Right lobe of liver (tissue), 6 donors: ENCODE measurements around the gene FLT1. TPM values are rescaled to one million over a fixed set of nuclear protein-coding genes. Genes with fewer than 3 reads are reported as not detected.

Source experiments
- ATAC-seq, 4 donors: fragments of 200-7000 bp; cut with Tn5 transposase; one replicate each; pipeline ENCODE4 v1.9.1; 2020; ENCODE audit warnings: mild to moderate bottlenecking in 4 of 4, moderate library complexity in 4 of 4
- DNase-seq, 3 donors: peaks; one replicate each; pipeline ENCODE4 v3.0.0-alpha.2; 2020
- H3K27ac ChIP-seq, 3 donors: fragments of 200-600 bp; one replicate each; pipeline ENCODE4 v1.8.0; 2022
- H3K27me3 ChIP-seq, 2 donors: fragments of 200-600 bp; one replicate each; pipeline ENCODE4 v1.8.0; 2022
- H3K36me3 ChIP-seq, 4 donors: fragments of 200-600 bp; sonication (generic) in 1 of 4; one replicate each; pipeline versions ENCODE4 v1.5.1 to v1.8.0; 2017 to 2022; ENCODE audit warnings: control low read depth in 1 of 4
- H3K4me1 ChIP-seq, 4 donors: fragments of 200-600 bp; sonication (generic) in 1 of 4; one replicate each; pipeline versions ENCODE4 v1.5.1 to v1.8.0; 2017 to 2022; ENCODE audit warnings: control low read depth in 1 of 4
- H3K4me3 ChIP-seq, 3 donors: fragments of 200-600 bp; one replicate each; pipeline ENCODE4 v1.8.0; 2022
- H3K9me3 ChIP-seq, 4 donors: fragments of 200-600 bp; sonication (generic) in 1 of 4; one replicate each; pipeline versions ENCODE4 v1.5.1 to v1.8.0; 2017 to 2022; ENCODE audit warnings: control low read depth in 1 of 4
- CTCF ChIP-seq, 4 donors: fragments of 200-600 bp in 3 of 4; fragments of 450-650 bp in 1 of 4; IDR thresholded peaks; one replicate each; pipeline versions ENCODE4 v1.5.1 to v1.8.0; 2016 to 2022; ENCODE audit warnings: antibody characterized with exemption in 4 of 4, mild to moderate bottlenecking in 2 of 4
- POLR2A ChIP-seq: fragments of 450-650 bp; IDR thresholded peaks from one replicate; pipeline ENCODE4 v1.6.1; 2017; ENCODE audit warnings: antibody characterized with exemption, mild to moderate bottlenecking
- WGBS: methylation state at CpG from one replicate; pipeline ENCODE4 v1.1.6; 2018; ENCODE audit warnings: low coverage, low lambda C conversion rate; ENCODE audit not compliant: insufficient coverage; ENCODE audit errors: missing lambda C conversion rate; 5-methylcytosine and 5-hydroxymethylcytosine counted together
- intact Hi-C, 2 donors: fragments of 100-400 bp; cut with DNase I; formaldehyde crosslinking; loops; one replicate each; pipeline versions ENCODE4 v1.11.2 to v1.14.1; 2022
- total RNA-seq, 6 experiments: library from RNA; depleted of rRNA in 2 of 6; stranded (reverse); fragments of >200 nt in 2 of 6; fragmentation: NEBNext Ultra II Directional in 3 of 6; extraction: Animal tissue kit (Norgen Biotek cat#: 25700) in 3 of 6; gene quantifications; one replicate each; pipeline versions ENCODE4 v1.1.0 to v1.2.4, GENCODE V29; 2016 to 2023
- donor health status: DM: no; HTN: yes; CAD: no.
- donor health status: DM: no; HTN: no; CAD: no.
- donor health status: DM: no; HTN: no; CAD: no.
- donor health status: DM: no; HTN: yes; CAD: no.
- donor health status: DM: no; HTN: yes; CAD: no.

FLT1 gene
- total RNA-seq, 6 experiments from 2014 or later, result 10.6 to 66.4 (median 20.5) TPM

- H3K27me3 ChIP-seq, result no peaks in the 10 kb centered on the region
These were observed 166.7 kb downstream of the FLT1 start for GRCh38 chr13:28328271-28328607.

GRCh38 chr13:28327373-28328270, 167.3 kb downstream of the FLT1 start:
- Histone ChIP-seq H3K9me3 (no peaks in the 10 kb centered on the region), H3K4me3 (no peak overlapping the region), H3K27me3 (no peaks in the 10 kb centered on the region), H3K27ac (no peak overlapping the region), H3K4me1 (no peaks in the 10 kb centered on the region), H3K36me3 (no peaks in the 10 kb centered on the region)
- TF ChIP-seq CTCF (IDR thresholded peaks at IDR 0.05) (no peak), POLR2A (no peak)
- intact Hi-C loops, result no loop called here
- ATAC-seq (no peak), DNase-seq (no peak)
- 84% methylated on average over 10 of the region's 14 CpGs for WGBS

More at GRCh38 chr13:28328271-28328607, 166.7 kb downstream of the FLT1 start:
- Histone ChIP-seq H3K27ac (no peak overlapping the region), H3K4me3 (no peak overlapping the region), H3K9me3 (no peaks in the 10 kb centered on the region), H3K36me3 (no peaks in the 10 kb centered on the region), H3K4me1 (no peaks in the 10 kb centered on the region)
- TF ChIP-seq POLR2A (no peak), CTCF (IDR thresholded peaks at IDR 0.05) (no peak)
- ATAC-seq, result no peak
- 70% methylated on average over 6 of the region's 8 CpGs for WGBS
- no peak for DNase-seq
- intact Hi-C loops, result no loop called here

GRCh38 chr13:28326056-28326455, 168.9 kb downstream of the FLT1 start:
- DNase-seq, result no peak
- TF ChIP-seq CTCF (IDR thresholded peaks at IDR 0.05), result no peak
- TF ChIP-seq POLR2A, result no peak
- ATAC-seq, result no peak
- no peak overlapping the region for H3K27ac ChIP-seq
- intact Hi-C loops, result no loop called here
- H3K36me3 ChIP-seq, result no peaks in the 10 kb centered on the region
- H3K9me3 ChIP-seq, result no peaks in the 10 kb centered on the region
- 70% methylated on average over 2 of the region's 2 CpGs for WGBS
- no peak overlapping the region for H3K4me3 ChIP-seq
- H3K4me1 ChIP-seq, result no peaks in the 10 kb centered on the region
- H3K27me3 ChIP-seq, result no peaks in the 10 kb centered on the region

GRCh38 chr13:28325022-28325421, 169.9 kb downstream of the FLT1 start:
- H3K36me3 ChIP-seq, result no peaks in the 10 kb centered on the region
- no peaks in the 10 kb centered on the region for H3K27me3 ChIP-seq
- H3K9me3 ChIP-seq, result no peaks in the 10 kb centered on the region
- no peaks in the 10 kb centered on the region for H3K4me1 ChIP-seq
- no peak overlapping the region for H3K27ac ChIP-seq
- TF ChIP-seq POLR2A, result no peak
- no peak for TF ChIP-seq CTCF (IDR thresholded peaks at IDR 0.05)
- no peak for DNase-seq
- 45% methylated on average over 2 of the region's 2 CpGs for WGBS
- H3K4me3 ChIP-seq, result no peak overlapping the region
- ATAC-seq, result no peak
- intact Hi-C loops, result no loop called here
